Mesendoderm (in vitro differentiated cells): Measurements from ENCODE around the gene COQ2.
"Not testable (repeated sequence)": the region's sequence is repeated elsewhere in the genome, so short reads cannot be mapped to it uniquely, and the experiment has no call there.

Experiments used
- DNase-seq: peaks from one replicate; pipeline ENCODE4 v3.0.0; 2013
- H2AK5ac ChIP-seq: 2 replicates; pipeline ENCODE4 v1.6.1; 2013; ENCODE audit warnings: low read length, inconsistent platforms
- H2BK120ac ChIP-seq: 2 replicates; pipeline ENCODE4 v1.6.1; 2013; ENCODE audit warnings: low read depth, mild to moderate bottlenecking, low read length, moderate library complexity, mixed read lengths
- H2BK15ac ChIP-seq: replicated peaks from 2 replicates; pipeline ENCODE4 v1.6.1; 2013; ENCODE audit warnings: low read depth, mild to moderate bottlenecking, moderate library complexity
- H2BK5ac ChIP-seq: 2 replicates; pipeline ENCODE4 v1.6.1; 2013; ENCODE audit warnings: low read length, inconsistent platforms
- H3K18ac ChIP-seq: 2 replicates; pipeline ENCODE4 v1.6.1; 2013; ENCODE audit warnings: mild to moderate bottlenecking, low read length, mixed read lengths
- H3K23ac ChIP-seq: one replicate; pipeline ENCODE4 v1.6.1; 2013; ENCODE audit warnings: low read length
- H3K27ac ChIP-seq: 2 replicates; pipeline ENCODE4 v1.5.1; 2013; ENCODE audit warnings: low read depth, mild to moderate bottlenecking, inconsistent platforms, low read length, moderate library complexity
- H3K27me3 ChIP-seq: 2 replicates; pipeline ENCODE4 v1.6.1; 2013; ENCODE audit warnings: low read length, control low read depth, mild to moderate bottlenecking, inconsistent platforms; ENCODE audit not compliant: insufficient read depth, poor library complexity
- H3K36me3 ChIP-seq: 2 replicates; pipeline ENCODE4 v1.6.1; 2013; ENCODE audit warnings: low read length, inconsistent platforms; ENCODE audit not compliant: control insufficient read depth, insufficient read depth
- H3K4ac ChIP-seq: one replicate; pipeline ENCODE4 v1.6.1; 2013; ENCODE audit warnings: low read depth, mild to moderate bottlenecking, low read length, moderate library complexity
- H3K4me1 ChIP-seq: 2 replicates; pipeline ENCODE4 v1.6.1; 2013; ENCODE audit warnings: low read depth, low read length, inconsistent platforms; ENCODE audit not compliant: control insufficient read depth
- H3K4me2 ChIP-seq: 2 replicates; pipeline ENCODE4 v1.6.1; 2013; ENCODE audit warnings: low read length
- H3K4me3 ChIP-seq: 2 replicates; pipeline ENCODE4 v1.5.1; 2013; ENCODE audit warnings: mild to moderate bottlenecking, low read length
- H3K56ac ChIP-seq: one replicate; pipeline ENCODE4 v1.6.1; 2013; ENCODE audit warnings: low read length
- H3K79me1 ChIP-seq: 2 replicates; pipeline ENCODE4 v1.6.1; 2013; ENCODE audit warnings: low read length, inconsistent platforms
- H3K79me2 ChIP-seq: 2 replicates; pipeline ENCODE4 v1.6.1; 2013; ENCODE audit warnings: mild to moderate bottlenecking, low read length; ENCODE audit not compliant: control insufficient read depth, insufficient read depth
- H3K9ac ChIP-seq: 2 replicates; pipeline ENCODE4 v1.6.1; 2013; ENCODE audit warnings: low read length, inconsistent platforms
- H4K5ac ChIP-seq: one replicate; pipeline ENCODE4 v1.6.1; 2013; ENCODE audit warnings: low read length
- H4K8ac ChIP-seq: one replicate; pipeline ENCODE4 v1.6.1; 2013; ENCODE audit warnings: low read depth, mild to moderate bottlenecking, control low read depth, low read length, moderate library complexity
- WGBS: extraction: QIAGEN DNeasy Blood & Tissue Kit; methylation state at CpG from one replicate; pipeline ENCODE4 v1.1.7; 2013; ENCODE audit warnings: low lambda C conversion rate, missing lambda C conversion rate; ENCODE audit not compliant: insufficient coverage; ENCODE audit errors: extremely low coverage; 5-methylcytosine and 5-hydroxymethylcytosine counted together

The COQ2 gene

GRCh38 chr4:83293305-83294046, 8.9 kb upstream of the COQ2 start:
- Histone ChIP-seq H3K18ac (no peak overlapping the region), H3K4ac (no peak overlapping the region), H4K5ac (no peak overlapping the region), H3K56ac (no peak overlapping the region), H4K8ac (no peak overlapping the region), H3K36me3 (no peaks in the 10 kb centered on the region), H3K23ac (no peak overlapping the region), H2BK120ac (no peak overlapping the region), H3K27ac (no peak overlapping the region), H3K79me2 (no peaks in the 10 kb centered on the region), H2BK15ac (no peak overlapping the region), H3K9ac (no peak overlapping the region), H3K4me1 (no peaks in the 10 kb centered on the region), H3K4me3 (no peak overlapping the region), H3K4me2 (no peak overlapping the region), H2BK5ac (no peak overlapping the region), H2AK5ac (no peak overlapping the region), H3K79me1 (no peaks in the 10 kb centered on the region), H3K27me3 (no peaks in the 10 kb centered on the region)
- DNase-seq, result no peak
- 100% methylated on average over 1 of the region's 8 CpGs for WGBS

- H3K23ac ChIP-seq, H3K27ac ChIP-seq, H3K56ac ChIP-seq, H3K4me1 ChIP-seq, H2AK5ac ChIP-seq, H3K4ac ChIP-seq, H4K8ac ChIP-seq, H3K79me1 ChIP-seq, H3K18ac ChIP-seq, H2BK15ac ChIP-seq, H3K4me3 ChIP-seq, DNase-seq, H4K5ac ChIP-seq, H2BK5ac ChIP-seq, H3K4me2 ChIP-seq, H3K79me2 ChIP-seq, H2BK120ac ChIP-seq, H3K27me3 ChIP-seq, H3K9ac ChIP-seq, H3K36me3 ChIP-seq: not testable (repeated sequence)
- no CpG with 5 or more reads among the region's 3 CpGs for WGBS
Observed at GRCh38 chr4:83290059-83290774, 5.6 kb upstream of the COQ2 start.

- H3K4ac ChIP-seq, DNase-seq, H3K56ac ChIP-seq, H2AK5ac ChIP-seq, H3K4me3 ChIP-seq, H3K4me1 ChIP-seq, H3K9ac ChIP-seq, H3K27me3 ChIP-seq, H3K79me1 ChIP-seq, H3K23ac ChIP-seq, H2BK5ac ChIP-seq, H2BK15ac ChIP-seq, H4K5ac ChIP-seq, H3K18ac ChIP-seq, H3K36me3 ChIP-seq, H3K79me2 ChIP-seq, H4K8ac ChIP-seq, H2BK120ac ChIP-seq, H3K4me2 ChIP-seq, H3K27ac ChIP-seq: not testable (repeated sequence)
- no CpG with 5 or more reads among the region's 1 CpG for WGBS
Observed at GRCh38 chr4:83288381-83288780, 3.8 kb upstream of the COQ2 start.

- no peaks in the 10 kb centered on the region for H3K27me3 ChIP-seq
- peak overlapping the region; percentile 67 for H3K4me2 ChIP-seq
- H3K9ac ChIP-seq, result peak overlapping the region; percentile 70
- peak overlapping the region; percentile 97 for H3K56ac ChIP-seq
- H3K4ac ChIP-seq, result no peak overlapping the region
- no CpG with 5 or more reads among the region's 9 CpGs for WGBS
- H2AK5ac ChIP-seq, result no peak overlapping the region
- no peaks in the 10 kb centered on the region for H3K79me1 ChIP-seq
- H3K23ac ChIP-seq, result peak overlapping the region; percentile 18
- no peaks in the 10 kb centered on the region for H3K36me3 ChIP-seq
- H4K5ac ChIP-seq, result no peak overlapping the region
- no peaks in the 10 kb centered on the region for H3K79me2 ChIP-seq
- no peak overlapping the region for H2BK15ac ChIP-seq
- DNase-seq, result peak; percentile 19
- H2BK120ac ChIP-seq, result no peak overlapping the region
- H3K18ac ChIP-seq, result no peak overlapping the region
- peak overlapping the region; percentile 48 for H3K4me3 ChIP-seq
- H3K27ac ChIP-seq, result no peak overlapping the region
- no peaks in the 10 kb centered on the region for H3K4me1 ChIP-seq
- H2BK5ac ChIP-seq, result no peak overlapping the region
- H4K8ac ChIP-seq, result no peak overlapping the region
Observed at GRCh38 chr4:83285055-83285407, 433 bp upstream of the COQ2 start.

- H2BK5ac ChIP-seq, result no peak overlapping the region
- no CpG with 5 or more reads among the region's 7 CpGs for WGBS
- H3K23ac ChIP-seq, result peak overlapping the region; percentile 29
- no peaks in the 10 kb centered on the region for H3K79me1 ChIP-seq
- H3K9ac ChIP-seq, result peak overlapping the region; percentile 26
- H4K8ac ChIP-seq, result no peak overlapping the region
- no peak overlapping the region for H3K27ac ChIP-seq
- H2BK15ac ChIP-seq, result no peak overlapping the region
- H2AK5ac ChIP-seq, result no peak overlapping the region
- no peak overlapping the region for H3K18ac ChIP-seq
- no peaks in the 10 kb centered on the region for H3K79me2 ChIP-seq
- no peaks in the 10 kb centered on the region for H3K4me1 ChIP-seq
- no peaks in the 10 kb centered on the region for H3K27me3 ChIP-seq
- no peak overlapping the region for H2BK120ac ChIP-seq
- no peak overlapping the region for H3K4ac ChIP-seq
- H3K36me3 ChIP-seq, result no peaks in the 10 kb centered on the region
- no peak overlapping the region for H4K5ac ChIP-seq
- H3K4me2 ChIP-seq, result no peak overlapping the region
- DNase-seq, result no peak
- H3K4me3 ChIP-seq, result no peak overlapping the region
- H3K56ac ChIP-seq, result peak overlapping the region; percentile 2
Observed at GRCh38 chr4:83283181-83283580, 1.4 kb downstream of the COQ2 start.
